GM03348 (cell line): ENCODE measurements around the gene CLTCL1.

ENCODE experiments used
- DNase-seq: peaks from one replicate; pipeline ENCODE4 v3.0.0; 2012; ENCODE audit warnings: low spot score

The CLTCL1 gene

GRCh38 chr22:19131685-19132015 is 159.9 kb downstream of the CLTCL1 start:
- no peak for DNase-seq

GRCh38 chr22:19130959-19131684 is 160.4 kb downstream of the CLTCL1 start, which contains the start of gene TSSK2:
TSS of gene TSSK2 (plus strand) at chr22:19131308. CDS start at chr22:19131400, 92 bp downstream.
- DNase-seq: no peak

- no peak for DNase-seq
These were observed 161.6 kb downstream of the CLTCL1 start for GRCh38 chr22:19129871-19130270.
